Stimulated activated CD8-positive, alpha-beta memory T cell treated with anti-CD3 and anti-CD28 coated beads, Interleukin-12 subunit alpha, Interleukin-12 subunit beta, amount 100 ng/mL, for 24 hours (primary cell): ENCODE measurements around the gene GARS1.

Source experiments
- DNase-seq: peaks from one replicate; pipeline ENCODE4 v3.0.0-alpha.2; 2020; ENCODE audit errors: extremely low read depth

GARS1 gene

GRCh38 chr7:30655096-30655970, 60.7 kb downstream of the GARS1 start:
- no peak for DNase-seq

- no peak for DNase-seq
Measured at GRCh38 chr7:30656006-30656957, 61.6 kb downstream of the GARS1 start.

GRCh38 chr7:30657131-30657530, 62.5 kb downstream of the GARS1 start:
- no peak for DNase-seq

- no peak for DNase-seq
Measured at GRCh38 chr7:30658479-30659074, 63.9 kb downstream of the GARS1 start.

- DNase-seq = no peak
Measured at GRCh38 chr7:30659312-30659711, 64.6 kb downstream of the GARS1 start.

GRCh38 chr7:30660331-30661255, 65.9 kb downstream of the GARS1 start:
- DNase-seq = no peak

- DNase-seq = no peak
Measured at GRCh38 chr7:30661926-30662325, 67.2 kb downstream of the GARS1 start.

GRCh38 chr7:30662431-30662939, 67.8 kb downstream of the GARS1 start:
- no peak for DNase-seq

- DNase-seq = no peak
Measured at GRCh38 chr7:30663414-30663813, 68.7 kb downstream of the GARS1 start.

GRCh38 chr7:30664184-30664885, 69.7 kb downstream of the GARS1 start:
- DNase-seq = no peak

- DNase-seq = no peak
Measured at GRCh38 chr7:30665043-30665442, 70.4 kb downstream of the GARS1 start.

- no peak for DNase-seq
Measured at GRCh38 chr7:30665449-30665848, 70.8 kb downstream of the GARS1 start.

GRCh38 chr7:30667172-30667571, 72.5 kb downstream of the GARS1 start:
- DNase-seq = no peak

- DNase-seq = no peak
Measured at GRCh38 chr7:30668102-30668501, 73.4 kb downstream of the GARS1 start.

- DNase-seq = no peak
Measured at GRCh38 chr7:30671793-30672465, 77.3 kb downstream of the GARS1 start.

- DNase-seq = no peak
Measured at GRCh38 chr7:30674420-30674819, 79.7 kb downstream of the GARS1 start.

GRCh38 chr7:30674876-30675275, 80.2 kb downstream of the GARS1 start:
- no peak for DNase-seq

GRCh38 chr7:30678805-30679204, 84.1 kb downstream of the GARS1 start:
- no peak for DNase-seq

GRCh38 chr7:30679664-30680063, 85.0 kb downstream of the GARS1 start:
- DNase-seq = no peak

GRCh38 chr7:30681331-30681797, 86.7 kb downstream of the GARS1 start:
- DNase-seq = no peak
